ENCODE measurements around the gene FANCE. TPM values are rescaled to one million over a fixed set of nuclear protein-coding genes. Genes with fewer than 3 reads are reported as not detected.

FANCE gene
- total and polyA plus RNA-seq, 9 of the 15 experiments (the other 6 are each of a cell fraction or from before 2014, with no cell fraction given), result 5.7 to 30.2 (median 17.0) TPM

DNA sequence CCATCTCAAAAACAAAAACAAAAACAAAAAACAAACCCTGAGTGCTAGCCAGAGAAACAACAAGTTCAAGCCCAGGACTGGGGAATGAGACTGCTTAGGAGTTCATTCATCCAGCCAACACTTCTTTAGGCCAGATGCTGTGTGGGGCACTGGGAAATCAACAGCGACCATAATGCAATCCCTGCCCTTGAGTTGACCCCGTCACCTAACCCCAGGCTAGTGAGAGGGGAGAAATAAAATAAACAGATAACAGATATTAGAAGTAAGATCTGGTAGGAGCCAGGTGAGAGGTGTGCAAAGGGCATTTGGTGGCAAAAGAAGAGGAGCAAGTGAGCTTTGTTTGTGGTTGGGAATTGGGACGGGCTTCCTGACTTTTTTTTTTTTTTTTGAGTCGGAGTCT is 11.2 kb downstream of the FANCE start:
- POLR2A ChIA-PET, result no interaction called here
- intact Hi-C loops (cut with micrococcal nuclease), result no loop called here

GRCh38 chr6:35465646-35466045 is 13.5 kb downstream of the FANCE start:
- H3K9me3 ChIP-seq (replicated peaks; ENCODE audit: control insufficient read depth, insufficient read depth, low read depth, low read length), result 0 out of 2 replicates have a peak, but pooled peaks cover 1% of the 10 kb centered on the region
- POLR2A ChIA-PET, result interaction anchor here (0.6 to 1.3 kb wide), 5 partner anchors 10 to 172 kb away, joined by 3 to 5 read pairs (median 3); no protein-coding TSS in a partner anchor
- H3K9me1 ChIP-seq (ENCODE audit: control insufficient read depth, insufficient read depth, low read length), result no peaks in the 10 kb centered on the region
- DNase-seq (ENCODE audit: extremely low read depth in 1 of 4, low spot score in 3 of 4), result no peak
- ATAC-seq, result no peak
- intact Hi-C loops (cut with micrococcal nuclease) (no loop called here), in situ Hi-C loops (cut with MboI) (loop anchor here (5.0 kb wide), 1 partner anchor 123 kb away; the partner anchor contains the start of gene PPARD)
- no peak overlapping the region for H3K4me3 ChIP-seq
- FAIRE-seq, result no peak
- no TSS peak for BruUV-seq (replicated peaks)
- no peak overlapping the region for H3K4me2 ChIP-seq (ENCODE audit: insufficient read depth, low read length)
- no peak overlapping the region for H3K9ac ChIP-seq (ENCODE audit: insufficient read depth in 1 of 2, low read depth in 2 of 2, low read length in 2 of 2)
- CTCF ChIA-PET (ENCODE audit: low intra/inter-chr PET ratio), result no interaction called here
- H2AFZ ChIP-seq (ENCODE audit: low read depth, low read length), result no peak overlapping the region
- no peaks in the 10 kb centered on the region; a peak in 1 of 5 replicates for H3K27me3 ChIP-seq (ENCODE audit: control insufficient read depth in 2 of 2, insufficient read depth in 2 of 2, low read length in 2 of 2)
- peaks cover 26% of the 10 kb centered on the region for H3K79me2 ChIP-seq (ENCODE audit: control insufficient read depth, insufficient read depth, low read length)
- H3K4me1 ChIP-seq (replicated peaks in 1 of 2; ENCODE audit: control insufficient read depth in 2 of 2, insufficient read depth in 2 of 2, low read length in 2 of 2), result peaks cover 8 to 14% of the 10 kb centered on the region in 2 experiments; a peak in 4 of 5 replicates
- H3K27ac ChIP-seq (ENCODE audit: extremely low read depth, low read depth, low read length), result no peak overlapping the region
- H4K20me1 ChIP-seq (replicated peaks; ENCODE audit: control insufficient read depth, insufficient read depth, low read length), result peaks cover 18% of the 10 kb centered on the region
- peaks cover 69% of the 10 kb centered on the region for H3K36me3 ChIP-seq (ENCODE audit: control insufficient read depth, insufficient read depth, low read length)
- 88% methylated on average over 1 of the region's 1 CpG for WGBS (ENCODE audit: insufficient coverage, low coverage, missing lambda C conversion rate)
- TF ChIP-seq SNRNP70 (optimal IDR thresholded peaks at IDR 0.05; ENCODE audit: low read depth, low read length) (no peak), FIP1L1 (IDR thresholded peaks at IDR 0.05; ENCODE audit: low read depth, low read length, poor library complexity, severe bottlenecking) (no peak)

More for the DNA sequence above, 11.2 kb downstream of the FANCE start:
- Histone ChIP-seq H3K36me3 (ENCODE audit: control insufficient read depth, insufficient read depth, low read length) (peaks cover 68% of the 10 kb centered on the region), H3K4me1 (replicated peaks in 1 of 2; ENCODE audit: control insufficient read depth in 2 of 2, insufficient read depth in 2 of 2, low read length in 2 of 2) (peaks cover 4 to 5% of the 10 kb centered on the region in 2 experiments; a peak in 4 of 5 replicates), H3K9ac (ENCODE audit: insufficient read depth in 1 of 2, low read depth in 2 of 2, low read length in 2 of 2) (no peak overlapping the region), H3K27ac (ENCODE audit: extremely low read depth, low read depth, low read length) (no peak overlapping the region), H3K4me3 (no peak overlapping the region), H2AFZ (ENCODE audit: low read depth, low read length) (no peak overlapping the region), H3K79me2 (ENCODE audit: control insufficient read depth, insufficient read depth, low read length) (peaks cover 2% of the 10 kb centered on the region), H3K9me1 (ENCODE audit: control insufficient read depth, insufficient read depth, low read length) (no peaks in the 10 kb centered on the region), H3K27me3 (ENCODE audit: control insufficient read depth in 2 of 2, insufficient read depth in 2 of 2, low read length in 2 of 2) (no peaks in the 10 kb centered on the region; a peak in 1 of 5 replicates), H4K20me1 (replicated peaks; ENCODE audit: control insufficient read depth, insufficient read depth, low read length) (no peaks in the 10 kb centered on the region), H3K4me2 (ENCODE audit: insufficient read depth, low read length) (no peak overlapping the region), H3K9me3 (replicated peaks; ENCODE audit: control insufficient read depth, insufficient read depth, low read depth, low read length) (no peaks in the 10 kb centered on the region)
- ATAC-seq (no peak), FAIRE-seq (no peak), DNase-seq (ENCODE audit: extremely low read depth in 1 of 4, low spot score in 3 of 4) (no peak)
- TF ChIP-seq C11orf30 (IDR thresholded peaks at IDR 0.05; ENCODE audit: low read depth), result no peak
- TF ChIP-seq TAL1 (IDR thresholded peaks at IDR 0.05), result no peak
- TF ChIP-seq ZNF311 (CRISPR knock-in tag; IDR thresholded peaks at IDR 0.05), result no peak
- TF ChIP-seq FUS (optimal IDR thresholded peaks at IDR 0.05; ENCODE audit: low read depth, low read length), result no peak
- TF ChIP-seq CBFB (CRISPR knock-in tag; IDR thresholded peaks at IDR 0.05), result no peak
- TF ChIP-seq MTA1 (IDR thresholded peaks at IDR 0.05; ENCODE audit: borderline replicate concordance), result no peak
- TF ChIP-seq SNRNP70 (optimal IDR thresholded peaks at IDR 0.05; ENCODE audit: low read depth, low read length), result no peak
- no peak for TF ChIP-seq GTF2F1 (IDR thresholded peaks at IDR 0.05; ENCODE audit: low read depth, low read length)
- no peak for TF ChIP-seq GATAD2B (IDR thresholded peaks at IDR 0.05; ENCODE audit: borderline replicate concordance)
- no peak for TF ChIP-seq MTA3 (IDR thresholded peaks at IDR 0.05; ENCODE audit: borderline replicate concordance)
- no peak for TF ChIP-seq PCBP1 (IDR thresholded peaks at IDR 0.05; ENCODE audit: low read depth, low read length, poor library complexity, severe bottlenecking)
- no peak for TF ChIP-seq CBFA2T2 (conservative IDR thresholded peaks at IDR 0.05)
- TF ChIP-seq ZNF316 (IDR thresholded peaks at IDR 0.05), result no peak
- in situ Hi-C loops (cut with MboI), result no loop called here
- CTCF ChIA-PET (ENCODE audit: low intra/inter-chr PET ratio), result no interaction called here
- 82% methylated on average over 4 of the region's 4 CpGs for WGBS (ENCODE audit: insufficient coverage, low coverage, missing lambda C conversion rate)
- no TSS peak for BruUV-seq (replicated peaks)
